Thoracic aorta (tissue), 2 donors: ENCODE measurements around the gene TAF6L. TPM values are rescaled to one million over a fixed set of nuclear protein-coding genes. Genes with fewer than 3 reads are reported as not detected.
"Not testable (repeated sequence)": the region's sequence is repeated elsewhere in the genome, so short reads cannot be mapped to it uniquely, and the experiment has no call there.

Source experiments
- ATAC-seq: fragments of 150-250 bp; one replicate; pipeline ENCODE4 v1.8.0; 2017; ENCODE audit warnings: low read depth; ENCODE audit not compliant: insufficient number of reproducible peaks, low FRiP score
- DNase-seq: peaks from one replicate; pipeline ENCODE4 v3.0.0-alpha.2; 2020; ENCODE audit warnings: low spot score
- H3K27ac ChIP-seq, 2 donors: fragments of 200-600 bp; sonication (generic); 1 replicate in 1 of 2; 2 replicates in 1 of 2; pipeline ENCODE4 v1.5.1; 2016; ENCODE audit warnings: mild to moderate bottlenecking in 2 of 2, moderate library complexity in 2 of 2
- H3K27me3 ChIP-seq: fragments of 200-600 bp; sonication (generic); replicated peaks from 2 replicates; pipeline ENCODE4 v1.6.0; 2016; ENCODE audit warnings: mild to moderate bottlenecking; ENCODE audit not compliant: insufficient read depth
- H3K36me3 ChIP-seq: fragments of 200-600 bp; sonication (generic); one replicate; pipeline ENCODE4 v1.5.1; 2016
- H3K4me1 ChIP-seq, 2 donors: fragments of 200-600 bp; sonication (generic); 1 replicate in 1 of 2; 2 replicates in 1 of 2; pipeline versions ENCODE4 v1.5.1 to v1.6.0; 2016; ENCODE audit warnings: low read depth in 2 of 2, mild to moderate bottlenecking in 1 of 2; ENCODE audit not compliant: control insufficient read depth in 1 of 2
- H3K4me3 ChIP-seq: fragments of 200-600 bp; sonication (generic); 2 replicates; pipeline ENCODE4 v1.5.1; 2016; ENCODE audit warnings: mild to moderate bottlenecking
- H3K9me3 ChIP-seq: fragments of 200-600 bp; sonication (generic); 2 replicates; pipeline ENCODE4 v1.5.1; 2016
- total RNA-seq, 2 donors: library from RNA; depleted of rRNA; stranded (reverse); fragments of >200 nt; gene quantifications; one replicate each; pipeline versions ENCODE4 v1.1.0 to v1.2.3, GENCODE V29; 2016
- TF ChIP-seq, protein P1 (sequence below): fragments of 200-600 bp; sonication (generic); IDR thresholded peaks from one replicate; pipeline ENCODE4 v1.5.1; 2019; ENCODE audit warnings: antibody characterized with exemption

The TAF6L gene
- total RNA-seq, 2 donors from 2014 or later: 18.5 to 22.2 TPM

DNA sequence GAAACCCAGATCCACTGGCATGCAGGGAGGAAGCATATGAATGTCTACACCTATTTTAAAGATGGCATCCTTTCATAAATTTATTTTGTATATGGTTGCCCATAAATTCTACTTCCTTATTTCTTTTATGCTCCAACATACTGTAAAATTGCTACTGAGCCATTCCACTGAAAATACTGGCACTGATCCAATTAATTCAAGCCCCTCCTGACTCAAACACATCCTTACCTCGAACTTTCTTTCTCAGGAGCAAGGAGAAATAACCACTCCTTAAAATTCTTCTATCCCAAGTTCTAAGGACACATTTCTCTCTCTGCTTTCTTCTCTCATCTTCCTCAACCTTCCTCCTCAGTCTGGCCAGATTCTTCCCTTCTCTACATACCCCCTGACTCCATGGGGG, 39.6 kb downstream of the TAF6L start:
- Histone ChIP-seq H3K36me3 (peaks cover 6% of the 10 kb centered on the region), H3K4me3 (no peak overlapping the region), H3K9me3 (no peaks in the 10 kb centered on the region), H3K27me3 (no peaks in the 10 kb centered on the region), H3K27ac (no peak overlapping the region), H3K4me1 (peaks cover 5 to 10% of the 10 kb centered on the region in 2 donors)
- ATAC-seq (no peak), DNase-seq (no peak)
- TF ChIP-seq, protein P1, sequence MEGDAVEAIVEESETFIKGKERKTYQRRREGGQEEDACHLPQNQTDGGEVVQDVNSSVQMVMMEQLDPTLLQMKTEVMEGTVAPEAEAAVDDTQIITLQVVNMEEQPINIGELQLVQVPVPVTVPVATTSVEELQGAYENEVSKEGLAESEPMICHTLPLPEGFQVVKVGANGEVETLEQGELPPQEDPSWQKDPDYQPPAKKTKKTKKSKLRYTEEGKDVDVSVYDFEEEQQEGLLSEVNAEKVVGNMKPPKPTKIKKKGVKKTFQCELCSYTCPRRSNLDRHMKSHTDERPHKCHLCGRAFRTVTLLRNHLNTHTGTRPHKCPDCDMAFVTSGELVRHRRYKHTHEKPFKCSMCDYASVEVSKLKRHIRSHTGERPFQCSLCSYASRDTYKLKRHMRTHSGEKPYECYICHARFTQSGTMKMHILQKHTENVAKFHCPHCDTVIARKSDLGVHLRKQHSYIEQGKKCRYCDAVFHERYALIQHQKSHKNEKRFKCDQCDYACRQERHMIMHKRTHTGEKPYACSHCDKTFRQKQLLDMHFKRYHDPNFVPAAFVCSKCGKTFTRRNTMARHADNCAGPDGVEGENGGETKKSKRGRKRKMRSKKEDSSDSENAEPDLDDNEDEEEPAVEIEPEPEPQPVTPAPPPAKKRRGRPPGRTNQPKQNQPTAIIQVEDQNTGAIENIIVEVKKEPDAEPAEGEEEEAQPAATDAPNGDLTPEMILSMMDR: no peak

DNA sequence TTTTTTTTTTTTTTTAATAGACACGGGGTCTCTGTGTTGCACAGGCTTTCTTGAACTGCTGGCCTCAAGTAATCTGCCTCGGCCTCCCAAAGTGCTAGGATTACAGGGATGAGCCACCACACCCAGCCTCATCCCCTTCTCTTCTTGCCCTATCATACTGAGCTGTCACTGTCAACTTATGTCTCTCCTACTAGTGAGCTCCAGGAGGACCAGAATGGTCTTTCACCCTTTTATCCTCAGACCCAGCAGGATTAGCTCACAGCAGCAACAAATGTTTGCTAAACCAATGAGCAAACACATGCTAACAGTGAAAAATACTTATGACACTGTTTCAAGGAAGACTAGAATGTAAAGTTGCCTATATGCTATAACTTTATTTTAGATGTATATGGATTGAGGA, 40.5 kb downstream of the TAF6L start:
- H3K4me3 ChIP-seq: no peak overlapping the region
- peaks cover 6% of the 10 kb centered on the region for H3K36me3 ChIP-seq
- no peaks in the 10 kb centered on the region for H3K9me3 ChIP-seq
- ATAC-seq (no peak), DNase-seq (no peak)
- no peaks in the 10 kb centered on the region for H3K27me3 ChIP-seq
- TF ChIP-seq, protein P1: no peak
- no peak overlapping the region for H3K27ac ChIP-seq
- H3K4me1 ChIP-seq: peaks cover 0 to under 1% of the 10 kb centered on the region in 2 donors

GRCh38 chr11:62816557-62816956, 45.4 kb downstream of the TAF6L start:
- ATAC-seq (no peak), DNase-seq (no peak)
- no peak overlapping the region for H3K4me3 ChIP-seq
- H3K27me3 ChIP-seq: no peaks in the 10 kb centered on the region
- peaks cover 32% of the 10 kb centered on the region for H3K36me3 ChIP-seq
- H3K4me1 ChIP-seq: no peaks in the 10 kb centered on the region
- H3K9me3 ChIP-seq: no peaks in the 10 kb centered on the region
- TF ChIP-seq, protein P1: no peak
- no peak overlapping the region for H3K27ac ChIP-seq

DNA sequence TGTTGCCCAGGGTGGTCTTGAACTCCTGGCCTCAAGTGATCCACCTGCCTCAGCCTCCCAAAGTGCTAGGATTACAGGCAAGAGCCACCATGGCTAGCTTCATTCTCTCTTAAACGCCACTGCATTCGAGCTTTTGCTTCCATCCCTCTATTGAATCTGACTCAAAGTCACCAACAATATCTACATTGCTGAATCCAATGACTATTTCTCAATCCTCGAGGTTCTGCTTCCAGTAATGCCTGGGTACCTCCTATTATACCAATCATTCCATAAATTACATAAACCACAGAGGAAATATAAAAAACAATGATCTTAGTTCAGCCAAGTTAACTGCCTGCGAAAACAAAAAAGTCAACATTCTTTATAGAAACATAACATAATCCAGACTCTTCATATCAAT, 45.9 kb downstream of the TAF6L start:
- TF ChIP-seq, protein P1: no peak
- peaks cover 36% of the 10 kb centered on the region for H3K36me3 ChIP-seq
- no peaks in the 10 kb centered on the region for H3K27me3 ChIP-seq

DNA sequence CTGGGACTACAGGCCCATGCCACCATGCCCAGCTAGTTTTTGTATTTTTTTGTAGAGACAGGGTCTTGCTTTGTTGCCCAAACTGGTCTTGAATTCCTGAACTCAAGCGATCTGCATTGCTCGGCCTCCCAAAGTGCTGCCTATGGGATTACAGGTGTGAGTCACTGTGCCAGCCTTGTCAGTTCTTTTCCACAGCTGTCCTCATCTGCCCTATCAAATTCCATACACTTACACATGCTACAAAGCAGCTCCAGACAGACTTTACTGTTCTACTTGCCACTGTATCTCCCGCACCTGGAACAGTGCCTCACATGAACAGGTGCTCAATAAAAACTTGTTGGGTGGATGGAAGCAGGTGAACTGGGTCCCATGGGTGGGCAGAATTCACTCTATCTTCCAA, 52.5 kb downstream of the TAF6L start:
- Histone ChIP-seq H3K27me3 (no peaks in the 10 kb centered on the region), H3K4me1 (peaks cover 0 to under 1% of the 10 kb centered on the region in 2 donors), H3K9me3 (no peaks in the 10 kb centered on the region), H3K27ac (no peak overlapping the region), H3K36me3 (peaks cover 78% of the 10 kb centered on the region), H3K4me3 (no peak overlapping the region)
- no peak for ATAC-seq
- TF ChIP-seq, protein P1: no peak
- no peak for DNase-seq

More for the DNA sequence above, 45.9 kb downstream of the TAF6L start:
- Histone ChIP-seq H3K4me1 (no peaks in the 10 kb centered on the region), H3K4me3 (no peak overlapping the region), H3K9me3 (no peaks in the 10 kb centered on the region), H3K27ac (no peak overlapping the region)
- ATAC-seq (no peak), DNase-seq (no peak)

GRCh38 chr11:62828130-62828529, 56.9 kb downstream of the TAF6L start:
- DNase-seq, H3K9me3 ChIP-seq, H3K27me3 ChIP-seq, H3K27ac ChIP-seq, H3K4me3 ChIP-seq, ATAC-seq: not testable (repeated sequence)
- Histone ChIP-seq H3K36me3 (peaks cover 43% of the 10 kb centered on the region), H3K4me1 (peaks cover 15 to 29% of the 10 kb centered on the region in 2 donors)
